Esophagus muscularis mucosa (tissue), 4 donors: ENCODE results near the gene OSBPL7. TPM values are rescaled to one million over a fixed set of nuclear protein-coding genes. Genes with fewer than 3 reads are reported as not detected.

Experiments
- DNase-seq: peaks from one replicate; pipeline ENCODE4 v3.0.0-alpha.2; 2017; ENCODE audit errors: extremely low spot score
- H3K27ac ChIP-seq, 4 donors: fragments of 200-600 bp; sonication (generic); replicated peaks in 1 of 4; 1 replicate in 3 of 4; 2 replicates in 1 of 4; pipeline ENCODE4 v1.5.1; 2016 to 2019; ENCODE audit warnings: mild to moderate bottlenecking in 1 of 4
- H3K27me3 ChIP-seq, 4 donors: fragments of 200-600 bp; sonication (generic); one replicate each; pipeline versions ENCODE4 v1.5.1 to v1.6.0; 2016 to 2019
- H3K36me3 ChIP-seq, 4 donors: fragments of 200-600 bp; sonication (generic); one replicate each; pipeline ENCODE4 v1.5.1; 2016 to 2019
- H3K4me1 ChIP-seq, 4 donors: fragments of 200-600 bp; sonication (generic); one replicate each; pipeline ENCODE4 v1.5.1; 2016 to 2019
- H3K4me3 ChIP-seq, 4 donors: fragments of 200-600 bp; sonication (generic); 1 replicate in 2 of 4; 2 replicates in 2 of 4; pipeline ENCODE4 v1.5.1; 2016 to 2019; ENCODE audit warnings: mild to moderate bottlenecking in 4 of 4, moderate library complexity in 1 of 4
- H3K9me3 ChIP-seq, 4 donors: fragments of 200-600 bp; sonication (generic); 1 replicate in 3 of 4; 2 replicates in 1 of 4; pipeline ENCODE4 v1.5.1; 2016 to 2019
- CTCF ChIP-seq, 3 experiments: fragments of 200-600 bp in 2 of 3; fragments of 450-650 bp in 1 of 3; sonication (generic) in 2 of 3; IDR thresholded peaks; one replicate each; pipeline ENCODE4 v1.5.1; 2017 to 2019; ENCODE audit warnings: antibody characterized with exemption in 3 of 3, mild to moderate bottlenecking in 2 of 3, moderate library complexity in 1 of 3
- EP300 ChIP-seq: sonication (generic); formaldehyde crosslinking; IDR thresholded peaks from one replicate; pipeline ENCODE4 v1.6.1; 2017; ENCODE audit warnings: antibody characterized with exemption
- POLR2A ChIP-seq: fragments of 450-650 bp; IDR thresholded peaks from one replicate; pipeline ENCODE4 v1.6.1; 2017; ENCODE audit warnings: antibody characterized with exemption, moderate library complexity, mild to moderate bottlenecking, low read depth
- POLR2AphosphoS5 ChIP-seq, 2 donors: sonication (generic); formaldehyde crosslinking; IDR thresholded peaks; one replicate each; pipeline ENCODE4 v1.6.1; 2017; ENCODE audit warnings: antibody characterized with exemption in 2 of 2
- WGBS: methylation state at CpG from one replicate; pipeline ENCODE4 v1.1.5; 2018; 5-methylcytosine and 5-hydroxymethylcytosine counted together
- intact Hi-C: fragments of 100-400 bp; cut with DNase I; formaldehyde crosslinking; loops from one replicate; pipeline ENCODE4 v1.15.1; 2023
- total RNA-seq, 4 donors: library from RNA; depleted of rRNA; stranded (reverse); fragments of >200 nt; gene quantifications; one replicate each; pipeline versions ENCODE4 v1.1.0 to v1.2.1, GENCODE V29; 2016

Gene OSBPL7
- total RNA-seq, 4 donors from 2014 or later = 2.0 to 8.4 (median 4.7) TPM

GRCh38 chr17:47831003-47831933, 9.7 kb upstream of the OSBPL7 start, which contains the start of the genes LRRC46 and MRPL10:
Gene LRRC46 (plus strand): TSS chr17:47831670. CDS start chr17:47831990, 320 bp downstream.
Gene MRPL10 (minus strand): TSS chr17:47831541. CDS start chr17:47831511, 30 bp downstream.
- intact Hi-C loops = no loop called here

GRCh38 chr17:47830396-47831002, 8.9 kb upstream of the OSBPL7 start:
- Histone ChIP-seq H3K4me1 (peaks cover 20 to 28% (median 24%) of the 10 kb centered on the region in 4 donors), H3K27me3 (no peaks in the 10 kb centered on the region), H3K36me3 (peaks cover 24 to 41% (median 33%) of the 10 kb centered on the region in 4 donors), H3K4me3 (peak overlapping the region; percentile 74 to 88 (median 86)), H3K9me3 (no peaks in the 10 kb centered on the region), H3K27ac (peak overlapping the region; percentile 53 to 85 (median 75))
- no peak for DNase-seq
- intact Hi-C loops = no loop called here
- TF ChIP-seq EP300 (no peak), POLR2AphosphoS5 (IDR thresholded peaks at IDR 0.05) (no peak), CTCF (IDR thresholded peaks at IDR 0.05) (no peak), POLR2A (no peak)
- WGBS = 81% methylated on average over 18 of the region's 18 CpGs

More at GRCh38 chr17:47831003-47831933, 9.7 kb upstream of the OSBPL7 start, which contains the start of the genes LRRC46 and MRPL10:
- Histone ChIP-seq H3K9me3 (no peaks in the 10 kb centered on the region), H3K27me3 (no peaks in the 10 kb centered on the region), H3K36me3 (peaks cover 18 to 41% (median 31%) of the 10 kb centered on the region in 4 donors), H3K27ac (peak within 1 kb of the TSS; percentile 53 to 85 (median 75)), H3K4me3 (peak within 1 kb of the TSS; percentile 74 to 88 (median 86)), H3K4me1 (peaks cover 20 to 28% (median 24%) of the 10 kb centered on the region in 4 donors)
- TF ChIP-seq POLR2AphosphoS5 (IDR thresholded peaks at IDR 0.05) = peak; percentile 97 to 99
- TF ChIP-seq EP300 = no peak
- TF ChIP-seq POLR2A = peak; percentile 76
- TF ChIP-seq CTCF (IDR thresholded peaks at IDR 0.05) = peak in 1 of 3 experiments; percentile 47
- DNase-seq = peak; percentile 97
- under 1% methylated on average over 42 of the region's 42 CpGs for WGBS

- no peak for TF ChIP-seq POLR2AphosphoS5 (IDR thresholded peaks at IDR 0.05)
- no peak for TF ChIP-seq POLR2A
- no peak for TF ChIP-seq EP300
- no peak for TF ChIP-seq CTCF (IDR thresholded peaks at IDR 0.05)
- Histone ChIP-seq H3K36me3 (peaks cover 30 to 46% (median 39%) of the 10 kb centered on the region in 4 donors), H3K4me1 (peaks cover 20 to 28% (median 24%) of the 10 kb centered on the region in 4 donors), H3K9me3 (no peaks in the 10 kb centered on the region), H3K27ac (no peak overlapping the region), H3K4me3 (no peak overlapping the region), H3K27me3 (no peaks in the 10 kb centered on the region)
- intact Hi-C loops = no loop called here
- 88% methylated on average over 3 of the region's 3 CpGs for WGBS
- no peak for DNase-seq
Measured at GRCh38 chr17:47829870-47830269, 8.3 kb upstream of the OSBPL7 start.

GRCh38 chr17:47823519-47823918, 1.9 kb upstream of the OSBPL7 start:
- TF ChIP-seq EP300 = no peak
- TF ChIP-seq POLR2AphosphoS5 (IDR thresholded peaks at IDR 0.05) = no peak
- no peak for TF ChIP-seq POLR2A
- no peak for TF ChIP-seq CTCF (IDR thresholded peaks at IDR 0.05)
- 95% methylated on average over 4 of the region's 4 CpGs for WGBS
- Histone ChIP-seq H3K4me1 (peaks cover 22 to 29% (median 23%) of the 10 kb centered on the region in 4 donors), H3K27me3 (no peaks in the 10 kb centered on the region), H3K4me3 (no peak overlapping the region), H3K36me3 (peaks cover 41 to 66% (median 62%) of the 10 kb centered on the region in 4 donors), H3K9me3 (no peaks in the 10 kb centered on the region), H3K27ac (no peak overlapping the region)
- DNase-seq = no peak
- intact Hi-C loops = no loop called here
